ENCODE data around the gene ASTN2. TPM values are rescaled to one million over a fixed set of nuclear protein-coding genes. Genes with fewer than 3 reads are reported as not detected.

ASTN2 gene
- total RNA-seq, 3 donors from 2014 or later: 1.7 to 1.8 (median 1.7) TPM

DNA sequence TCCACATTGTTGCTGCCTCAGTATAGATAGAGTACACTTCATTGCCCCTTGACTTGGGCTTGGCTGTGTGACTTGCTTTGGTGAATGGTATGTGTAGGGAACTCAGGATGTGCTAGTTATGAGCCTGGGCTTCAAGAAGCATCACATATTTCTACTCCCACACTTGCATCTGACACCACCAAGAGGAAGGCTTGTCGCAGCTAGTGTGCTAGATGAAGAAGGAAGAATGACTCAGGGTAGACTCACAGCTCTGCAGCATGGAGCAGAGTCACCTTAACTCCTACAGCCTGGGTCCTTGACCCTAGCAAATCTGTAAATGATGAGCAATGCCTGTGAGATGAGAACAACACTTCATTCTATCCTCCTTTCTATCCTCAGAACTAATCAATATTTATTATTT lies 261.8 kb downstream of the ASTN2 start:
- Mint-ChIP-seq H3K4me3 (no peak overlapping the region), H3K36me3 (ENCODE audit: insufficient read depth) (no peaks in the 10 kb centered on the region), H3K4me1 (ENCODE audit: low read depth) (no peaks in the 10 kb centered on the region), H3K27me3 (ENCODE audit: low read depth) (no peaks in the 10 kb centered on the region), H3K9me3 (peaks cover 6% of the 10 kb centered on the region)
- ATAC-seq (no peak), DNase-seq (no peak)

DNA sequence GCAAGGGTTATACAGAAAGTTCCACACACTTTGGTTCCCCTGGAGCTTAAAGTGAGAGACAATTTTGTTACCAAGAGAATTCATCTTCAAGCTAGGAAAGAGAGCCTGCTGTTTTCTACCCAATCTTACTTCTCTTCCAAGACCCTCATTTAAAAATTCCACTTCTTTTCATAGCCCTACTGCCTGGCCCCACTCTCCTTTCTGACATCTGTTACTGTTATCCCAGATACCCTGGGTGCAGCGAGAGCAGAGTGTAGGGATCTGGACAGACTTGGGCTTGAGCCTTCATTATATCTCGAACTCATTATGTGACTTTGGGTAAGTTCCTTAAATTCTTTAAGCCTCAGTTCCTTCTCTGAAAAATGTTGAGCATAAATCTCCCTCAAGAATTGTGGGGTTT lies 263.1 kb downstream of the ASTN2 start:
- H3K4me1 Mint-ChIP-seq (ENCODE audit: low read depth): no peaks in the 10 kb centered on the region
- no peak overlapping the region for H3K4me3 Mint-ChIP-seq
- DNase-seq (no peak), ATAC-seq (no peak)
- peaks cover 6% of the 10 kb centered on the region for H3K9me3 Mint-ChIP-seq
- H3K27me3 Mint-ChIP-seq (ENCODE audit: low read depth): no peaks in the 10 kb centered on the region
- no peaks in the 10 kb centered on the region for H3K36me3 Mint-ChIP-seq (ENCODE audit: insufficient read depth)

DNA sequence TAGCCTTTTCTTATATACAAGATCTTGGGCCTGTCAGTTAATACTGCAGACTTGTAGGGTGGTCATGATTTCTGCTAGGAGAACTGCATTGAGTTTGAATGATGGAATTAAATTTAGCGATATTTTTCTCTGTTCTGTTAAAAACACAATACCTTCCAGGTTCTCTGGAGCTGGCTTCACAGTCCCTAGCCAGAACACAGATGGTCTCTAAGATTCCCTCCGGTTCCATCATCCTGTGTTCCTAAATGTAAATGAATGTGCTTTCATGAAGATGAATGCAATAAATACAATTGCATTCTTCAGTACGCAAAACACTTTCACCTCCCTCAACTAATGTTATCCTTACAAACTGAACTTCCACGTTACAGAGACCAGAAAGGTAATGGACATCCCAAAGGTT lies 264.9 kb downstream of the ASTN2 start:
- Mint-ChIP-seq H3K9me3 (peaks cover 11% of the 10 kb centered on the region), H3K27me3 (ENCODE audit: low read depth) (no peaks in the 10 kb centered on the region), H3K4me3 (no peak overlapping the region), H3K36me3 (ENCODE audit: insufficient read depth) (no peaks in the 10 kb centered on the region), H3K4me1 (ENCODE audit: low read depth) (no peaks in the 10 kb centered on the region)
- ATAC-seq (no peak), DNase-seq (no peak)

DNA sequence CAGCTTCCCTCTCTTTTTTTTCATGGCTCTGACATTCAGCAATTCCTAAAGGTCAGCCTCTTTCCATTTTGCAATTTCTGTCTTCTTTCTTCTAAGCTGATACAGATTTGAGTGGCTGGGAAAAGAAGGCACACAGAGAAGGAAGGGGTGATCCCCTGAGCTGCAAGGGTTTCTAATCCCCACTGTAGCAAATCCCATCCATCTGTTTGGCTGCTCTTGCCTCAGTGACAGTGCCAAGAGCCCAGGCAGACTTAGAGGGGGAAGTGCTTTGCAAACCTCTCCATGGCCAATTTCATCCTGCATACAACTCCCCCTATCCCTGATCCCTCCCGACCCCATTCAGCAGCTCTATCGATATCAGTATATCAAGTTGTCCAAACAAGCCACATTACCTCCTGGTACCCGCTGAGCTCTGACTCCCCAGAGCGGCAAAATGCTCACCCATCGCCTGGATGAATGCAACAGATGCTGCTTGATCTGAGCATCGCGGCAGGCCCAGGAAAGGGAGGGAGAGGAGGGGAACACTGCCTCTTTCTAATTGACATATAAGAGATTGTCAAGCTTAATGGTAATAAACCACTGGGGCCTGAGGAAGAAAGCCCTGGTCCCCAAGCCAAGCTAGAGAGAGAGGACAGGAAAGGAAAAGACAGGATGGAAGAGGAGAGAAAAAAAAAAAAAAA lies 268.9 kb downstream of the ASTN2 start:
- Mint-ChIP-seq H3K4me3 (no peak overlapping the region), H3K9me3 (peaks cover 5% of the 10 kb centered on the region), H3K27me3 (ENCODE audit: low read depth) (no peaks in the 10 kb centered on the region), H3K4me1 (ENCODE audit: low read depth) (no peaks in the 10 kb centered on the region), H3K36me3 (ENCODE audit: insufficient read depth) (no peaks in the 10 kb centered on the region)
- ATAC-seq (no peak), DNase-seq (no peak)

DNA sequence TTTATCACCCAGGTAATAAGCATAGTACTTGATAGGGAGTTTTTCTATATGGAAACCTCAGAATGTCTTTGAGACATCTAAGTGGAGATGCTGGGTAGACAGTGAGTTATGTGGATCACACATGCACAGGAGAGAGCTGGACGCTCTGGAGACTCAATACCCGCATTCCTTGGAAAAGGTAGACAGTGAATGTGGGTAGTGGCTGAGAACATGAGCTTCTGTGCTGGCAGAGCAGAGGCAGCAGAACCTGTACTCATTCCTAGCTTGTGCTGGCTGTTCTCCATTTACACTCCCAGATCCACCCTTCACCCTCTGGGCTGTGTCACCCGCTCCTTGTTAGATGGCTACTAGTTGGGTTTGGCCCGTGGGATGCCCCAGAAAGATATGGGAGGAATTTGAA lies 269.8 kb downstream of the ASTN2 start:
- DNase-seq: no peak
- no peaks in the 10 kb centered on the region for H3K27me3 Mint-ChIP-seq (ENCODE audit: low read depth)

DNA sequence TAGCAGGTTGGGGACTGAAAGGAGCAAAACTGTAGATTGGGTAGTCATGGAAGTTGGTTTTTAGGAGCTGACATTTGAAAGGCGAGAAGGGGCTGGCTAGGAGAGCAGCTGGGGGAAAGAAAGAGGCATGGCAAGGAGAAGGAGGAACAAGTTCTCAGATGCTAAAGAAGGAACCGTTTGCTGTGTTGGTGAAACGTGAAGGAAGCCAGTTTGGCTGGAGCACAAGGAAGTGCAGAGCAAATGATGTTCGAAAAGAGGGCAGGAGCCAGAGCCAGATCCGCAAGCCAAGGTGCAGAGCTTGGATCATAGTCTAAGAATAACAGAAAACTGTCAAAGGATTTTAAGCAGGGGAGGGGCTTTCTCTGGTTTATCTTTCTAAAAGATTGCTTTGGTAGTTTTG lies 276.6 kb downstream of the ASTN2 start:
- Mint-ChIP-seq H3K9me3 (peaks cover 5% of the 10 kb centered on the region), H3K27me3 (ENCODE audit: low read depth) (no peaks in the 10 kb centered on the region), H3K4me3 (no peak overlapping the region), H3K4me1 (ENCODE audit: low read depth) (no peaks in the 10 kb centered on the region), H3K36me3 (ENCODE audit: insufficient read depth) (no peaks in the 10 kb centered on the region)
- DNase-seq (no peak), ATAC-seq (no peak)

More for the DNA sequence above, 269.8 kb downstream of the ASTN2 start:
- H3K4me1 Mint-ChIP-seq (ENCODE audit: low read depth): no peaks in the 10 kb centered on the region
- H3K9me3 Mint-ChIP-seq: peaks cover 5% of the 10 kb centered on the region
- ATAC-seq: no peak
- no peak overlapping the region for H3K4me3 Mint-ChIP-seq
- H3K36me3 Mint-ChIP-seq (ENCODE audit: insufficient read depth): no peaks in the 10 kb centered on the region

DNA sequence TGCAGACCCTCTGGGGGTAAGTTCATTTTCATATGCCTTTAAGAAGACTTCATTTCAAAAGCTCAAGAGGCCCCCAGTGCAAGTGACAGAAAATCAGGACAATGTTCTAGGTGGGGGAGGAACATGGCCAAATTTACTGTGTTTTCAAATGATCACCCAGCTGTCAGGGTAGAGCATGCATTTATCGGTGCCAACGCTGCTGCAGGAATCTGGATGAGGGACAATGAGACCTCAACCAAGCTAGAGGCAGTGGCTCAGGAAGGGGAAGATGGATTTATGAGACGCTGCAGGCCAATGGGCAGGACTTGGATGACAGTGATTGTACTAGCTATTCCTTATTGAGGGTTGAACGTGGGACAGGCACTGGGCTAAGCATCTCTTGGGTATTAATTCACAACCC lies 278.4 kb downstream of the ASTN2 start:
- Mint-ChIP-seq H3K36me3 (ENCODE audit: insufficient read depth) (no peaks in the 10 kb centered on the region), H3K9me3 (peaks cover 6% of the 10 kb centered on the region)
- no peak for ATAC-seq

DNA sequence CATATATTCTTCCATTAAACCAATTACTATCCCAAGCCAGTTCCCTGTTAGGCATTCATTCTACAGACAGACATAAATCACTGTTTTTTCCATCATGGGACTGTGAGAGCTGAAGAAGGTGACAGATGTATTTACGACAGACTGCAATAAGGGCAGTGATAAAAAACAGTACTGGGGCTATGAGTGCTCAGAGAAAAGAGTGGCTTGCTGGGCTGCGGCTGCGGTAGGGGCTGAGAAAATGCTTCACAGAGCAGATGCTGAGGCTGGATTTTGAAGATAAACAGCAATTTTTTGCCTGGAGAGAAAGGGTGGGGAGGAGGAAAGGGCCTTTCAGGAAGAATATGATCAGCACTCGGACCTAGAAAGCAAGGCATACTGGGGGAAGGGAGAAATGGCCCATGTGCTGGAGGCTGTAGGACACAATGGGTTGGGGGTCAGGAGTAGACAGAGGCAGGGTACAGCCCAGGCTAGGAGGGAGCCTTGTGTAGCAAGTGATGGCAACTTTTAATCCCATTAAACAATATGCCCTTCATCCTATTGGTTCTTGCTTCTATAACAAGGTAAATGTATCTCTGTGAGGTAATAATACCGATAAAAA lies 279.3 kb downstream of the ASTN2 start:
- peaks cover 6% of the 10 kb centered on the region for H3K9me3 Mint-ChIP-seq
- DNase-seq (no peak), ATAC-seq (no peak)
- H3K4me3 Mint-ChIP-seq: no peak overlapping the region
- no peaks in the 10 kb centered on the region for H3K27me3 Mint-ChIP-seq (ENCODE audit: low read depth)
- no peaks in the 10 kb centered on the region for H3K36me3 Mint-ChIP-seq (ENCODE audit: insufficient read depth)
- no peaks in the 10 kb centered on the region for H3K4me1 Mint-ChIP-seq (ENCODE audit: low read depth)

More for the DNA sequence above, 278.4 kb downstream of the ASTN2 start:
- no peaks in the 10 kb centered on the region for H3K27me3 Mint-ChIP-seq (ENCODE audit: low read depth)
- no peak for DNase-seq
- H3K4me1 Mint-ChIP-seq (ENCODE audit: low read depth): no peaks in the 10 kb centered on the region
- no peak overlapping the region for H3K4me3 Mint-ChIP-seq

DNA sequence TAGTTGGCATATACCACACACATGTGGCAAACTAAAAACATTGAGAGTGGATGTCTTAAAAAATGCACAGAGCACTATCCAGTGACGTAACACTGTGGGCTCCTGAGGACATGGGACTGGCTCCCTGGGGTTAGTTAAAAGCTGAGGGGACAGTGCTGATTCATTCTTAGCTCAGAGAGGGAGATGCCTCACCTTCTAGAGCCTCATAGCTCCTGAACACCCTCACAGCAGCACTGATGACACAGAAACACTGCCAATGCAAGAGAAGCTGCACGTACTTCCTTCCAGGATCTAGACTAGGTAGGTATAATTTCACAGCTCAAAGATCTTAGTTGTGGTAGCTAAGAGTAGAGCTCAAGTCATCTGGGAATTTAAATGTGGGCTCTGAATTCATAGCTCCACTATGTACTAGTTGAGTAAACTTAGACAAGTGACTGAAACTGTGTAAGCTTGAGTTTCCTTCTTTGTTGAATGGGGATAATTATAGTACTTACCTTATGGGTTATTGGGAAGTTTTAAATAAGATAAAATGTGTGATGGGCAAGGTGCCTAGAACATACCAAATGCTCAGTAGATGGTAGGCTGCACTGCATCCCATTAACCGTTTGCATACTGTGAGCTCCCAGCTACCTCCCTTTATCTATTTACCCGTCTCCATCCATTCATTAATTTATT lies 279.9 kb downstream of the ASTN2 start:
- no peak for ATAC-seq
- no peak overlapping the region for H3K4me3 Mint-ChIP-seq
- no peaks in the 10 kb centered on the region for H3K27me3 Mint-ChIP-seq (ENCODE audit: low read depth)
- H3K36me3 Mint-ChIP-seq (ENCODE audit: insufficient read depth): no peaks in the 10 kb centered on the region
- H3K9me3 Mint-ChIP-seq: peaks cover 6% of the 10 kb centered on the region
- H3K4me1 Mint-ChIP-seq (ENCODE audit: low read depth): no peaks in the 10 kb centered on the region
- DNase-seq: no peak

DNA sequence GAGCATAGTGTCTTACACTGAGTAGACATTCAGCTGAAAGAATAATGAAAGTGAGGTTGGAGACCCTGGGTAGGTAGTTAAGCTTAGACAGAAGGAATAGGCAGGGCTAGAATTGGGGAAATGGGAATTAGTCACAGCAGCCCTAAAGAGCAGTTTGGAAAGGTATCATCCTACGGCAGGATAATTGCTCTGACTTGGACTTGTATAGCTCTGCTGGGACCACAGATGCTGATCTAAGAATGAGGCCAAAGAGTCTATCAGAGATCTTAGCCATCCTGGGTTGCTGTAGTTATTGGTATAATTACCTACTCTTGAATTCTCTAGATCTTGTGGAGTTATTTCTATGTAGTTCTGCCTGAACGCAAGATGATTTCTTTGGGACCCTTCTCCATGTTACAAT lies 288.0 kb downstream of the ASTN2 start:
- Mint-ChIP-seq H3K27me3 (ENCODE audit: low read depth) (no peaks in the 10 kb centered on the region), H3K4me3 (no peak overlapping the region), H3K36me3 (ENCODE audit: insufficient read depth) (no peaks in the 10 kb centered on the region), H3K9me3 (no peaks in the 10 kb centered on the region), H3K4me1 (ENCODE audit: low read depth) (no peaks in the 10 kb centered on the region)
- no peak for DNase-seq
- ATAC-seq: no peak

DNA sequence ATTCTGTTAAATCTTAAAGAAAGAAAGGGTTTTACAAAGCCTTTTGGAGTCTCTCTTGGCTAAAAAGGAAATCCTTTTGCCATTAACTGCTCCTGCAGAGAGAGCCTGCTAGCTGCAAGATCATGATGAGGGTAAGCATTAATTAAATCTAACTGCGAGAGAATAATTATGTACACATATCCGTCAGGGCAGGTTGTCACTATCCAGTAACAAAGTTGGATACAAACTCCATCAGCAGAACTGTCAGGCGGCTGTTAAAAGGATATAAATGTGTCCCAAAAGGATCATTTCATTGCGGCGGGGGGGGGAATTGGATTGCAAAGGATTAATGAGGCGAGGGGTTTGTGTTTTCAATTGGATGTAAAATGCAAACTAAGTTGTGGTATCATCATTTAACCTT lies 289.3 kb downstream of the ASTN2 start:
- H3K9me3 Mint-ChIP-seq: no peaks in the 10 kb centered on the region
- DNase-seq (no peak), ATAC-seq (no peak)
- H3K4me1 Mint-ChIP-seq (ENCODE audit: low read depth): no peaks in the 10 kb centered on the region
- H3K36me3 Mint-ChIP-seq (ENCODE audit: insufficient read depth): no peaks in the 10 kb centered on the region
- no peaks in the 10 kb centered on the region for H3K27me3 Mint-ChIP-seq (ENCODE audit: low read depth)
- H3K4me3 Mint-ChIP-seq: no peak overlapping the region

DNA sequence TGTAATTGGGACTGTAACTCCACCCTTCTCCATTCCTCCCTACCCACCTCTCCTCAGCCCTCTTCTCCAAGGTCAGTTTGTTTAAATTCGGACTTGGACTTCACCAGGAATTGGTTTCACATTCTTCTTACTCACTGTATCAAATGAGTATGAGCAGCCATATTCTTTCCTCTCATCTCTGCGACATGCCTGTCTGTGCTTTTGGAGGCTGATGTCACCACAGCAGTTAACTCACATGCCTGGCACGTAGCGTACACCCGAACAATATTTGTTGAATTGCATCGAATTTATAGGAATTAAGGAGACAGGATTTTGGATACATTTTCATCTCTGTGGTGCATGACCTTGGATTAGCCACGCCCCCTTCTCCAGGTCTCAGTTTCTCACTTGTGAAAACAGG lies 291.1 kb downstream of the ASTN2 start:
- H3K4me1 Mint-ChIP-seq (ENCODE audit: low read depth): no peaks in the 10 kb centered on the region
- H3K36me3 Mint-ChIP-seq (ENCODE audit: insufficient read depth): no peaks in the 10 kb centered on the region
- no peak for ATAC-seq
- H3K27me3 Mint-ChIP-seq (ENCODE audit: low read depth): no peaks in the 10 kb centered on the region
- DNase-seq: no peak
- no peaks in the 10 kb centered on the region for H3K9me3 Mint-ChIP-seq
- no peak overlapping the region for H3K4me3 Mint-ChIP-seq

DNA sequence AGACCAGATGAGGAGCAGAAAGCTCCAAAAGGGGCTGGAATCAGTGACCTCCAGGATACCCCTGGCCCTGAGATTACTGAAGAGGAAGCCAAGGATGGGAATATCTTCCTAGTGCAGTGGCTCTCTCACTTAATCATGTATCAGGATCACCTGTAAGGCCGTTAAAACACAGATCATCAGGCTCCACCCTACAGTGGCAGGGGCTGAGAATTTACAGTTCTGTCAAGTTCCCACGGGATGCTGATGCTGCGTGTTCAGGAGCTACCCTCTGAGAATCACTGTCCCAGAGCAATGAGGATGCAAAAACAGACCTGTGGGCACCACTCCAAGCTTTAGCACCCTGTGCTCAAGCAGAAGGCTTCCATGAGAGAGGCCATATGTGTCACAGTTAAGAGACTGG lies 291.9 kb downstream of the ASTN2 start:
- no peaks in the 10 kb centered on the region for H3K4me1 Mint-ChIP-seq (ENCODE audit: low read depth)
- no peaks in the 10 kb centered on the region for H3K27me3 Mint-ChIP-seq (ENCODE audit: low read depth)
- H3K9me3 Mint-ChIP-seq: no peaks in the 10 kb centered on the region
- no peak overlapping the region for H3K4me3 Mint-ChIP-seq
- ATAC-seq (no peak), DNase-seq (no peak)
- H3K36me3 Mint-ChIP-seq (ENCODE audit: insufficient read depth): no peaks in the 10 kb centered on the region

DNA sequence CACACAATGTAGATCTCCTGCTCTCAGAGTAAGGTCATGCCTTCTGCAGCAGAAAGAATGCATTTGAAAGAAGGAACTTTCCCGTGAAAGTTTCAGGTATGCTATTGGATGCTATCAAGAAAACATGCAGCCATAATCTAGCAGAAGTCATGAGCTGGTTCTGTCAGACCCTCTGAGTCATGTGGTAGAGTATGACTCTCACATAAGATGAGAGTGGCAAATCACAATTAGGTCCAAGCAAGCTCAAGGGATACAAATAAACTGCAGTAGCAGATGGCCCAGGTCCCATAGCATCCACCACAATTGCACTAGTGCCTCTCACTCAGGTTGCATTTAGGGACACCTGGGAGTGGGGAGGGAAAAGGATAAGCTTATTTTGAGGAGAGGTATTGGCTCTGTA lies 292.8 kb downstream of the ASTN2 start:
- Mint-ChIP-seq H3K36me3 (ENCODE audit: insufficient read depth) (no peaks in the 10 kb centered on the region), H3K4me1 (ENCODE audit: low read depth) (no peaks in the 10 kb centered on the region), H3K27me3 (ENCODE audit: low read depth) (no peaks in the 10 kb centered on the region), H3K4me3 (no peak overlapping the region), H3K9me3 (no peaks in the 10 kb centered on the region)
- DNase-seq: no peak
- ATAC-seq: no peak

DNA sequence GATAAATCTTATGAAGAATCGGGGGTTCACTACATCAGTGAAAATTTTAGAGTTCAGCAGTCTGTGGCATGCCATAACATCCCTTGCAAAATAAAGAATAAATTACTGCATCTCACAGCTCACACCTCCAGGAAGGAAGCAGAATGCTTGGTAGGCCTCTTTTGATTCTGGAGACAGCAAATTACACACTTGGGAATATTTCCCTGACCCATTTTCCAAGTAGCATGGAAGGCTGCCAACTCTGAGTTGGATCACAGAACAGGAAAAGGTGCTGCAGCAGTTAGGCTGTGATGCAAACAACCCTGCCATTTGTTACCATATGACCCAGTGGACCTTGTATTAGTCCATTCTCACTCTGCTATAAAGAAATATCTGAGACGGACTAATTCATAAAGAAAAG lies 293.5 kb downstream of the ASTN2 start:
- ATAC-seq: no peak
- H3K4me1 Mint-ChIP-seq (ENCODE audit: low read depth): no peaks in the 10 kb centered on the region
- no peaks in the 10 kb centered on the region for H3K36me3 Mint-ChIP-seq (ENCODE audit: insufficient read depth)
- no peak for DNase-seq
- H3K27me3 Mint-ChIP-seq (ENCODE audit: low read depth): no peaks in the 10 kb centered on the region
- no peaks in the 10 kb centered on the region for H3K9me3 Mint-ChIP-seq
- no peak overlapping the region for H3K4me3 Mint-ChIP-seq
